Choroid plexus epithelial cell (primary cell): Measurements from ENCODE around the gene FLVCR1.

Experiments
- DNase-seq: peaks from one replicate; pipeline ENCODE4 v3.0.0-alpha.2; 2010; ENCODE audit warnings: low read depth
- H3K4me3 ChIP-seq: 2 replicates; pipeline ENCODE4 v1.5.1; 2011; ENCODE audit warnings: low read depth, mild to moderate bottlenecking, control low read depth, low read length, moderate library complexity
- CTCF ChIP-seq: conservative IDR thresholded peaks from 2 replicates; pipeline ENCODE4 v1.5.1; 2011; ENCODE audit warnings: low read depth, mild to moderate bottlenecking, control low read depth, inconsistent platforms, low read length, moderate library complexity

FLVCR1 gene

GRCh38 chr1:212928323-212929291 lies 70.5 kb downstream of the FLVCR1 start:
- DNase-seq, result no peak
- no peak overlapping the region for H3K4me3 ChIP-seq
- TF ChIP-seq CTCF, result no peak

- DNase-seq, result no peak
- H3K4me3 ChIP-seq, result no peak overlapping the region
- TF ChIP-seq CTCF, result no peak
Observed at GRCh38 chr1:212930986-212931678, 73.1 kb downstream of the FLVCR1 start.

- no peak overlapping the region for H3K4me3 ChIP-seq
- no peak for TF ChIP-seq CTCF
- DNase-seq, result no peak
Observed at GRCh38 chr1:212933815-212934471, 75.9 kb downstream of the FLVCR1 start.

- TF ChIP-seq CTCF, result no peak
- no peak for DNase-seq
- H3K4me3 ChIP-seq, result no peak overlapping the region
Observed at GRCh38 chr1:212935387-212935981, 77.4 kb downstream of the FLVCR1 start.

- no peak overlapping the region for H3K4me3 ChIP-seq
- DNase-seq, result no peak
- no peak for TF ChIP-seq CTCF
Observed at GRCh38 chr1:212937034-212937433, 79.0 kb downstream of the FLVCR1 start.

- no peak for TF ChIP-seq CTCF
- H3K4me3 ChIP-seq, result no peak overlapping the region
- no peak for DNase-seq
Observed at GRCh38 chr1:212938846-212939245, 80.8 kb downstream of the FLVCR1 start.
